Panc1 (cell line): Measurements from ENCODE around the gene AGAP1. TPM values are rescaled to one million over a fixed set of nuclear protein-coding genes. Genes with fewer than 3 reads are reported as not detected.

Experiments
- ATAC-seq: fragments of 200-7000 bp; cut with Tn5 transposase; 2 replicates; pipeline ENCODE4 v1.9.1; 2020; ENCODE audit warnings: mild to moderate bottlenecking, moderate library complexity
- BruUV-seq: library from RNA; stranded (reverse); fragments of 400-500 nt; replicated peaks from 2 replicates; lab custom pipeline; 2021; lab: Mats Ljungman, UMichigan
- CTCF ChIA-PET: fragments of 300-600 bp; sonication (Branson Sonifier 250); formaldehyde crosslinking; loops from one replicate; lab custom pipeline; 2022; ENCODE audit warnings: antibody characterized with exemption; lab: Charles Lee
- POLR2A ChIA-PET: fragments of 300-600 bp; sonication (Branson Sonifier 250); formaldehyde crosslinking; loops from one replicate; lab custom pipeline; 2022; ENCODE audit warnings: antibody characterized with exemption; lab: Charles Lee
- DNase-seq: peaks from one replicate; pipeline ENCODE4 v3.0.0-alpha.2; 2010; ENCODE audit warnings: low read depth, low spot score
- H3K27ac ChIP-seq: 2 replicates; pipeline ENCODE4 v1.5.1; 2011; ENCODE audit warnings: mild to moderate bottlenecking, low read length, inconsistent platforms
- H3K27me3 ChIP-seq: fragments of 200-500 bp; sonication (Bioruptor generic); 2 replicates; pipeline ENCODE4 v1.6.0; 2014; ENCODE audit warnings: low read length, inconsistent platforms; ENCODE audit not compliant: control insufficient read depth, insufficient read depth
- H3K36me3 ChIP-seq: fragments of 200-500 bp; sonication (Bioruptor generic); 2 replicates; pipeline ENCODE4 v1.5.1; 2014; ENCODE audit warnings: inconsistent platforms, mild to moderate bottlenecking, low read length, moderate library complexity; ENCODE audit not compliant: control insufficient read depth, insufficient read depth
- H3K4me1 ChIP-seq: 2 replicates; pipeline ENCODE4 v1.5.1; 2011; ENCODE audit warnings: inconsistent platforms, mild to moderate bottlenecking, low read length, moderate library complexity; ENCODE audit not compliant: control insufficient read depth, insufficient read depth
- H3K4me3 ChIP-seq, 2 experiments: 2 replicates each; pipeline ENCODE4 v1.5.1; 2011 to 2012; ENCODE audit warnings: low read depth in 2 of 2, low read length in 2 of 2, mild to moderate bottlenecking in 2 of 2, inconsistent platforms in 1 of 2, moderate library complexity in 1 of 2
- H3K9me3 ChIP-seq: fragments of 200-500 bp; sonication (Bioruptor generic); 2 replicates; pipeline ENCODE4 v1.5.1; 2014; ENCODE audit warnings: low read depth, mild to moderate bottlenecking, inconsistent platforms, low read length, moderate library complexity; ENCODE audit not compliant: control insufficient read depth, insufficient read depth
- CTCF ChIP-seq: fragments of 450-650 bp; IDR thresholded peaks from 2 replicates; pipeline ENCODE4 v1.5.1; 2017; ENCODE audit warnings: mild to moderate bottlenecking
- POLR2AphosphoS5 ChIP-seq: IDR thresholded peaks from 2 replicates; pipeline ENCODE4 v1.6.1; 2012; ENCODE audit warnings: mild to moderate bottlenecking, low read depth, low read length, moderate library complexity
- REST ChIP-seq, 2 experiments: IDR thresholded peaks; 2 replicates each; pipeline ENCODE4 v1.6.1; 2011 to 2012; ENCODE audit warnings: low read depth in 2 of 2, control low read depth in 1 of 2, low read length in 1 of 2, mild to moderate bottlenecking in 1 of 2, moderate library complexity in 1 of 2; ENCODE audit not compliant: insufficient read depth in 1 of 2
- SIN3A ChIP-seq: IDR thresholded peaks from 2 replicates; pipeline ENCODE4 v1.6.1; 2012; ENCODE audit warnings: low read depth, mild to moderate bottlenecking, low read length, moderate library complexity, borderline replicate concordance; ENCODE audit not compliant: insufficient read depth
- TCF7L2 ChIP-seq: IDR thresholded peaks from 2 replicates; pipeline ENCODE4 v1.6.1; 2011; ENCODE audit warnings: mild to moderate bottlenecking, low read depth, low read length, inconsistent platforms
- in situ Hi-C: cut with HindIII; loops from 2 replicates; pipeline ENCODE4 v1.10.0; 2016; ENCODE audit warnings: low sequenced_read_pairs, low pct_unique_long_range_greater_than_20kb
- intact Hi-C: fragments of 100-400 bp; cut with micrococcal nuclease; formaldehyde crosslinking; loops from one replicate; pipeline ENCODE4 v1.10.0; 2022; ENCODE audit not compliant: unreplicated experiment
- total RNA-seq: library from RNA; stranded (reverse); gene quantifications from one replicate; pipeline ENCODE4 v1.2.1, GENCODE V29; 2021; ENCODE audit not compliant: unreplicated experiment

AGAP1 gene
- total RNA-seq, 1 experiment from 2014 or later: 38.9 TPM

GRCh38 chr2:235557903-235558302 lies 64.1 kb downstream of the AGAP1 start:
- Histone ChIP-seq H3K9me3 (no peaks in the 10 kb centered on the region), H3K4me1 (no peaks in the 10 kb centered on the region), H3K27ac (no peak overlapping the region), H3K27me3 (no peaks in the 10 kb centered on the region), H3K36me3 (no peaks in the 10 kb centered on the region), H3K4me3 (no peak overlapping the region)
- TF ChIP-seq SIN3A (no peak), REST (IDR thresholded peaks at IDR 0.05; ENCODE audit: insufficient read depth in 1 of 2, low read depth in 2 of 2, low read length in 1 of 2) (no peak), CTCF (no peak), TCF7L2 (no peak), POLR2AphosphoS5 (no peak)
- CTCF ChIA-PET: no interaction called here
- in situ Hi-C loops: no loop called here
- intact Hi-C loops: no loop called here
- POLR2A ChIA-PET: no interaction called here
- DNase-seq: no peak
- ATAC-seq: no peak
- no TSS peak for BruUV-seq

GRCh38 chr2:235558572-235558971 lies 64.7 kb downstream of the AGAP1 start:
- intact Hi-C loops: no loop called here
- BruUV-seq: no TSS peak
- Histone ChIP-seq H3K27me3 (no peaks in the 10 kb centered on the region), H3K9me3 (no peaks in the 10 kb centered on the region), H3K4me3 (no peak overlapping the region), H3K36me3 (no peaks in the 10 kb centered on the region), H3K4me1 (0 out of 2 replicates have a peak, but pooled peaks cover 4% of the 10 kb centered on the region), H3K27ac (no peak overlapping the region)
- ChIA-PET POLR2A (no interaction called here), CTCF (no interaction called here)
- DNase-seq (no peak), ATAC-seq (no peak)
- in situ Hi-C loops: no loop called here
- TF ChIP-seq POLR2AphosphoS5 (no peak), TCF7L2 (no peak), SIN3A (no peak), REST (IDR thresholded peaks at IDR 0.05; ENCODE audit: insufficient read depth in 1 of 2, low read depth in 2 of 2, low read length in 1 of 2) (no peak), CTCF (no peak)
